ENCODE data around the gene AS3MT.
A peak's percentile ranks its signal among the peaks of the same experiment; 100 is the strongest.

Gene AS3MT

GRCh38 chr10:102865620-102866019 lies 3.6 kb upstream of the AS3MT start:
- no peaks in the 10 kb centered on the region for H3K9me3 ChIP-seq (ENCODE audit: control insufficient read depth, insufficient read depth, low read depth, low read length)
- H3K36me3 ChIP-seq (ENCODE audit: control insufficient read depth in 2 of 2, insufficient read depth in 1 of 2, low read length in 2 of 2) = peaks cover 16 to 20% of the 10 kb centered on the region in 2 experiments
- peaks cover 3% of the 10 kb centered on the region for H3K4me1 ChIP-seq (ENCODE audit: control insufficient read depth, insufficient read depth, low read length)
- ChIA-PET POLR2A (interaction anchor here (0.5 kb wide), 1 partner anchor 38 kb away, joined by 12 read pairs; no protein-coding TSS in a partner anchor), CTCF (interaction anchor here (0.6 kb wide), 1 partner anchor 781 kb away, joined by 5 read pairs; no protein-coding TSS in a partner anchor)
- H3K4me3 ChIP-seq (ENCODE audit: low read depth, low read length) = no peak overlapping the region
- no peak for TF ChIP-seq ZNF274 (IDR thresholded peaks at IDR 0.05; ENCODE audit: low read length)
- TF ChIP-seq ZNF274 (tag by site-specific recombination; IDR thresholded peaks at IDR 0.05; ENCODE audit: borderline replicate concordance) = no peak
- TF ChIP-seq SP2 (tag by site-specific recombination; IDR thresholded peaks at IDR 0.05) = no peak
- no peak for TF ChIP-seq ZNF23 (tag by site-specific recombination; IDR thresholded peaks at IDR 0.05; ENCODE audit: borderline replicate concordance)
- TF ChIP-seq ZFP3 (tag by site-specific recombination; IDR thresholded peaks at IDR 0.05; ENCODE audit: low read depth) = no peak
- no peak for TF ChIP-seq ZNF366 (tag by site-specific recombination; conservative IDR thresholded peaks at IDR 0.05)
- no peak for TF ChIP-seq ZSCAN23 (tag by site-specific recombination; IDR thresholded peaks at IDR 0.05)
- TF ChIP-seq ZNF19 (tag by site-specific recombination; IDR thresholded peaks at IDR 0.05; ENCODE audit: low read depth) = no peak
- no peak for TF ChIP-seq ZNF426 (tag by site-specific recombination; IDR thresholded peaks at IDR 0.05)
- TF ChIP-seq ZNF670 (tag by site-specific recombination; IDR thresholded peaks at IDR 0.05; ENCODE audit: low read depth) = no peak
- no peak for TF ChIP-seq ZNF148 (tag by site-specific recombination; IDR thresholded peaks at IDR 0.05; ENCODE audit: borderline replicate concordance)
- no peak for TF ChIP-seq ZNF132 (tag by site-specific recombination; IDR thresholded peaks at IDR 0.05; ENCODE audit: borderline replicate concordance)
- TF ChIP-seq ZNF416 (tag by site-specific recombination; IDR thresholded peaks at IDR 0.05) = no peak
- TF ChIP-seq, protein P1, sequence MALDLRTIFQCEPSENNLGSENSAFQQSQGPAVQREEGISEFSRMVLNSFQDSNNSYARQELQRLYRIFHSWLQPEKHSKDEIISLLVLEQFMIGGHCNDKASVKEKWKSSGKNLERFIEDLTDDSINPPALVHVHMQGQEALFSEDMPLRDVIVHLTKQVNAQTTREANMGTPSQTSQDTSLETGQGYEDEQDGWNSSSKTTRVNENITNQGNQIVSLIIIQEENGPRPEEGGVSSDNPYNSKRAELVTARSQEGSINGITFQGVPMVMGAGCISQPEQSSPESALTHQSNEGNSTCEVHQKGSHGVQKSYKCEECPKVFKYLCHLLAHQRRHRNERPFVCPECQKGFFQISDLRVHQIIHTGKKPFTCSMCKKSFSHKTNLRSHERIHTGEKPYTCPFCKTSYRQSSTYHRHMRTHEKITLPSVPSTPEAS (tag by site-specific recombination; IDR thresholded peaks at IDR 0.05) = no peak
- TF ChIP-seq BCL11B (tag by site-specific recombination; IDR thresholded peaks at IDR 0.05; ENCODE audit: low read depth) = no peak
- no peak for TF ChIP-seq ZNF394 (tag by site-specific recombination; IDR thresholded peaks at IDR 0.05; ENCODE audit: borderline replicate concordance)
- no peak overlapping the region for H3K27ac ChIP-seq (ENCODE audit: extremely low read depth, low read depth, low read length)

GRCh38 chr10:102868911-102869257 lies 386 bp upstream of the AS3MT start:
- Histone ChIP-seq H3K4me1 (ENCODE audit: control insufficient read depth, insufficient read depth, low read length) (peaks cover 3% of the 10 kb centered on the region), H3K36me3 (ENCODE audit: control insufficient read depth in 2 of 2, insufficient read depth in 1 of 2, low read length in 2 of 2) (peaks cover under 1 to 13% of the 10 kb centered on the region in 2 experiments), H3K27ac (ENCODE audit: extremely low read depth, low read depth, low read length) (no peak overlapping the region), H3K9me3 (ENCODE audit: control insufficient read depth, insufficient read depth, low read depth, low read length) (no peaks in the 10 kb centered on the region), H3K4me3 (ENCODE audit: low read depth, low read length) (peak overlapping the region; percentile 49)
- ChIA-PET CTCF (no interaction called here), POLR2A (interaction anchor here (0.6 to 1.9 kb wide), 5 partner anchors 9 to 125 kb away, joined by 3 to 19 read pairs (median 4); partner anchors contain the start of genes BORCS7, CYP17A1 and WBP1L)
- TF ChIP-seq ZNF560 (tag by site-specific recombination; IDR thresholded peaks at IDR 0.05; ENCODE audit: borderline replicate concordance) (no peak), ZBTB17 (tag by site-specific recombination; IDR thresholded peaks at IDR 0.05) (no peak), ZNF664 (tag by site-specific recombination; IDR thresholded peaks at IDR 0.05) (peak; percentile 94), ZNF776 (tag by site-specific recombination; IDR thresholded peaks at IDR 0.05; ENCODE audit: borderline replicate concordance) (no peak), SETDB1 (IDR thresholded peaks at IDR 0.05; ENCODE audit: insufficient read length, low read length) (no peak), ZNF324 (tag by site-specific recombination; IDR thresholded peaks at IDR 0.05) (no peak), ZNF133 (tag by site-specific recombination; IDR thresholded peaks at IDR 0.05) (0 out of 2 replicates have a peak, but pooled peaks have one; percentile 17)
- TF ChIP-seq, protein P2, sequence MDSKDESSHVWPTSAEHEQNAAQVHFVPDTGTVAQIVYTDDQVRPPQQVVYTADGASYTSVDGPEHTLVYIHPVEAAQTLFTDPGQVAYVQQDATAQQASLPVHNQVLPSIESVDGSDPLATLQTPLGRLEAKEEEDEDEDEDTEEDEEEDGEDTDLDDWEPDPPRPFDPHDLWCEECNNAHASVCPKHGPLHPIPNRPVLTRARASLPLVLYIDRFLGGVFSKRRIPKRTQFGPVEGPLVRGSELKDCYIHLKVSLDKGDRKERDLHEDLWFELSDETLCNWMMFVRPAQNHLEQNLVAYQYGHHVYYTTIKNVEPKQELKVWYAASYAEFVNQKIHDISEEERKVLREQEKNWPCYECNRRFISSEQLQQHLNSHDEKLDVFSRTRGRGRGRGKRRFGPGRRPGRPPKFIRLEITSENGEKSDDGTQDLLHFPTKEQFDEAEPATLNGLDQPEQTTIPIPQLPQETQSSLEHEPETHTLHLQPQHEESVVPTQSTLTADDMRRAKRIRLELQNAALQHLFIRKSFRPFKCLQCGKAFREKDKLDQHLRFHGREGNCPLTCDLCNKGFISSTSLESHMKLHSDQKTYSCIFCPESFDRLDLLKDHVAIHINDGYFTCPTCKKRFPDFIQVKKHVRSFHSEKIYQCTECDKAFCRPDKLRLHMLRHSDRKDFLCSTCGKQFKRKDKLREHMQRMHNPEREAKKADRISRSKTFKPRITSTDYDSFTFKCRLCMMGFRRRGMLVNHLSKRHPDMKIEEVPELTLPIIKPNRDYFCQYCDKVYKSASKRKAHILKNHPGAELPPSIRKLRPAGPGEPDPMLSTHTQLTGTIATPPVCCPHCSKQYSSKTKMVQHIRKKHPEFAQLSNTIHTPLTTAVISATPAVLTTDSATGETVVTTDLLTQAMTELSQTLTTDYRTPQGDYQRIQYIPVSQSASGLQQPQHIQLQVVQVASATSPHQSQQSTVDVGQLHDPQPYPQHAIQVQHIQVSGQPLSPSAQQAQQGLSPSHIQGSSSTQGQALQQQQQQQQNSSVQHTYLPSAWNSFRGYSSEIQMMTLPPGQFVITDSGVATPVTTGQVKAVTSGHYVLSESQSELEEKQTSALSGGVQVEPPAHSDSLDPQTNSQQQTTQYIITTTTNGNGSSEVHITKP (tag by site-specific recombination; IDR thresholded peaks at IDR 0.05) = peak; percentile 51; the same call in 1 of the 2 replicates
